PFSK-1 (cell line): ENCODE data around the gene SLC25A47.

Experiments
- FOXP2 ChIP-seq: optimal IDR thresholded peaks from 2 replicates; pipeline ENCODE3; 2011; ENCODE audit warnings: borderline replicate concordance, control low read depth, inconsistent platforms; ENCODE audit not compliant: insufficient read depth; ENCODE audit errors: extremely low read length, extremely low read depth
- POLR2AphosphoS5 ChIP-seq: IDR thresholded peaks from 2 replicates; pipeline ENCODE4 v1.6.1; 2012; ENCODE audit warnings: low read depth, mild to moderate bottlenecking, control low read depth, low read length, moderate library complexity
- SIN3A ChIP-seq: IDR thresholded peaks from 2 replicates; pipeline ENCODE4 v1.6.1; 2012; ENCODE audit warnings: mild to moderate bottlenecking, low read length, moderate library complexity, borderline replicate concordance; ENCODE audit not compliant: insufficient read depth
- TAF1 ChIP-seq: IDR thresholded peaks from 2 replicates; pipeline ENCODE4 v1.6.1; 2012; ENCODE audit warnings: low read length, control low read depth, borderline replicate concordance; ENCODE audit not compliant: insufficient read depth
- TF ChIP-seq, protein P1 (sequence below), 2 experiments: IDR thresholded peaks; 2 replicates each; pipeline versions ENCODE4 v1.6.1 to v1.8.0; 2011 to 2012; ENCODE audit warnings: low read depth in 2 of 2, low read length in 2 of 2, control low read depth in 1 of 2, inconsistent platforms in 1 of 2, mild to moderate bottlenecking in 1 of 2, moderate library complexity in 1 of 2; ENCODE audit not compliant: insufficient read depth in 1 of 2

Gene SLC25A47

DNA sequence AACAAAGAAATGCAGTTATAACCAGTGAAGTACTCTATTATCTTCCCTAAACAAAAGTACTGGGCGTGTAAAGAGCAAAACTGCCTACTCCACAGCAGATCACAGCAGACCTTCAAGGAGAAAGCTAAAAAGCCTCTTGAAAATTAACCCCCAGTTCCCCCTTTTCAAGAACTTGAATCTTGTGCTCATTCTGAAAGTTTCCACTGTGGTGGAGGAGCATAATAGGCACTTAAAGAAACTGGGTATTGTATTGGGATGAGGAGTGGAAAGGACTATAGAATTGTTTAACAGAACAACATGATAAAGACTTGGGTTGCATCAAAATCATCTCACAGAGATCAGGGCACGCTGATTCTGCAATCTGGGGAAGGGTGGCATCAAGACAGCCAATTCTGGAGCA, 51.1 kb downstream of the SLC25A47 start:
- no peak for TF ChIP-seq POLR2AphosphoS5
- TF ChIP-seq, protein P1, sequence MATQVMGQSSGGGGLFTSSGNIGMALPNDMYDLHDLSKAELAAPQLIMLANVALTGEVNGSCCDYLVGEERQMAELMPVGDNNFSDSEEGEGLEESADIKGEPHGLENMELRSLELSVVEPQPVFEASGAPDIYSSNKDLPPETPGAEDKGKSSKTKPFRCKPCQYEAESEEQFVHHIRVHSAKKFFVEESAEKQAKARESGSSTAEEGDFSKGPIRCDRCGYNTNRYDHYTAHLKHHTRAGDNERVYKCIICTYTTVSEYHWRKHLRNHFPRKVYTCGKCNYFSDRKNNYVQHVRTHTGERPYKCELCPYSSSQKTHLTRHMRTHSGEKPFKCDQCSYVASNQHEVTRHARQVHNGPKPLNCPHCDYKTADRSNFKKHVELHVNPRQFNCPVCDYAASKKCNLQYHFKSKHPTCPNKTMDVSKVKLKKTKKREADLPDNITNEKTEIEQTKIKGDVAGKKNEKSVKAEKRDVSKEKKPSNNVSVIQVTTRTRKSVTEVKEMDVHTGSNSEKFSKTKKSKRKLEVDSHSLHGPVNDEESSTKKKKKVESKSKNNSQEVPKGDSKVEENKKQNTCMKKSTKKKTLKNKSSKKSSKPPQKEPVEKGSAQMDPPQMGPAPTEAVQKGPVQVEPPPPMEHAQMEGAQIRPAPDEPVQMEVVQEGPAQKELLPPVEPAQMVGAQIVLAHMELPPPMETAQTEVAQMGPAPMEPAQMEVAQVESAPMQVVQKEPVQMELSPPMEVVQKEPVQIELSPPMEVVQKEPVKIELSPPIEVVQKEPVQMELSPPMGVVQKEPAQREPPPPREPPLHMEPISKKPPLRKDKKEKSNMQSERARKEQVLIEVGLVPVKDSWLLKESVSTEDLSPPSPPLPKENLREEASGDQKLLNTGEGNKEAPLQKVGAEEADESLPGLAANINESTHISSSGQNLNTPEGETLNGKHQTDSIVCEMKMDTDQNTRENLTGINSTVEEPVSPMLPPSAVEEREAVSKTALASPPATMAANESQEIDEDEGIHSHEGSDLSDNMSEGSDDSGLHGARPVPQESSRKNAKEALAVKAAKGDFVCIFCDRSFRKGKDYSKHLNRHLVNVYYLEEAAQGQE (IDR thresholded peaks at IDR 0.05; ENCODE audit: insufficient read depth in 1 of 2, low read depth in 2 of 2, low read length in 2 of 2): no peak
- TF ChIP-seq FOXP2: no peak
- TF ChIP-seq SIN3A: no peak
- no peak for TF ChIP-seq TAF1

DNA sequence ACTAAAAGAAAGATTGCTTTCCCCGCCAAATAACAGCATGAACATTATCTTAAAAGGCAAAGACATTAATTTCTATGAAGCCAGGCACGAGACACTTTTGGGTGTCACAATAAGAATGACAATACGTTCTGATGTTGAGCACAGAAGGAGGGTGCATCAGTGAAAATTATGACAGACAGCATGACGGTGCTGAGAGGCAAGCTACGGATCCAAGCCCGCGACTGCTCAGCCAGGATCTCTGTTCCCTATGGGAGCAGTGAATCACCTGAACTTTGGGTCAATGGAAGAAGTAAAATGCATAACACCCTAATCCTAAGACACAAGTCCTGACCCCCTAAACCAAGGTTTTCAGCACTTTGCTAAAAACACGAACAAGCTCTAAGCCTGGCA, 51.7 kb downstream of the SLC25A47 start:
- TF ChIP-seq TAF1 (no peak), SIN3A (no peak), POLR2AphosphoS5 (no peak), FOXP2 (no peak)
- TF ChIP-seq, protein P1 (IDR thresholded peaks at IDR 0.05; ENCODE audit: insufficient read depth in 1 of 2, low read depth in 2 of 2, low read length in 2 of 2): no peak

DNA sequence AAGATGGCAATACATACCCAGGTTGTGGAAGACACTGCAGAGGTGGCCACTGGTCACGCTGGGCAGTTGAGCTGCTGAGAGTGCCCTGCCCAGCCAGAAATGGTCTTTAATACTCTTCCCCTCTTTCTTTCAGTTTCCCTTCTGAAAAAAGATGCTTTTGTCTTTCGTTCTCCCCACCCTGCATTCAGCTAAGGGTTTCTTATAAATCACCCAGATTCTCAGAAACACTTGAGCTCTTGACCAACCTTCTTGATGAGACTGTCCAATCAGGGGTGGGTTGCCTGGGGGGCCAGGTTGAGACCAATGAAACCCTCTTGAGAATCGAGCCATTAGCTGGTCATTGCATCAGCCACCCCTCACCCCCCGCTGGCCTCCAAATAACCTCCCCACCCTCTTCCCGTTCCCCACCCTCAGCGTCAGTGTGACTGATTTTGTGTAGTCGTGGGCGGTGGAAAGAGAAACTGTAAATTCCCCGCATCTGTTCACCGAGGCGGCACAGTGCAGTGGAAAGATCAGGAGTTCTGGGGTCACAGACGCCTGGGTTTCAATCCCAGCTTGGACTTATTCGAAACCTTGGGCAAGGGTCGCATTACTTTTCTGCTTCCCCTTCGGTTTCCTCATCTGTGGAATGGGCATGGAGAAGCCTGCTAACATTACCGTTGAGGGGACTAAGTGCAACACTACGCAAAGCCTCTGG, 52.3 kb downstream of the SLC25A47 start:
- no peak for TF ChIP-seq POLR2AphosphoS5
- no peak for TF ChIP-seq FOXP2
- TF ChIP-seq SIN3A: no peak
- TF ChIP-seq, protein P1 (IDR thresholded peaks at IDR 0.05; ENCODE audit: insufficient read depth in 1 of 2, low read depth in 2 of 2, low read length in 2 of 2): no peak
- no peak for TF ChIP-seq TAF1

DNA sequence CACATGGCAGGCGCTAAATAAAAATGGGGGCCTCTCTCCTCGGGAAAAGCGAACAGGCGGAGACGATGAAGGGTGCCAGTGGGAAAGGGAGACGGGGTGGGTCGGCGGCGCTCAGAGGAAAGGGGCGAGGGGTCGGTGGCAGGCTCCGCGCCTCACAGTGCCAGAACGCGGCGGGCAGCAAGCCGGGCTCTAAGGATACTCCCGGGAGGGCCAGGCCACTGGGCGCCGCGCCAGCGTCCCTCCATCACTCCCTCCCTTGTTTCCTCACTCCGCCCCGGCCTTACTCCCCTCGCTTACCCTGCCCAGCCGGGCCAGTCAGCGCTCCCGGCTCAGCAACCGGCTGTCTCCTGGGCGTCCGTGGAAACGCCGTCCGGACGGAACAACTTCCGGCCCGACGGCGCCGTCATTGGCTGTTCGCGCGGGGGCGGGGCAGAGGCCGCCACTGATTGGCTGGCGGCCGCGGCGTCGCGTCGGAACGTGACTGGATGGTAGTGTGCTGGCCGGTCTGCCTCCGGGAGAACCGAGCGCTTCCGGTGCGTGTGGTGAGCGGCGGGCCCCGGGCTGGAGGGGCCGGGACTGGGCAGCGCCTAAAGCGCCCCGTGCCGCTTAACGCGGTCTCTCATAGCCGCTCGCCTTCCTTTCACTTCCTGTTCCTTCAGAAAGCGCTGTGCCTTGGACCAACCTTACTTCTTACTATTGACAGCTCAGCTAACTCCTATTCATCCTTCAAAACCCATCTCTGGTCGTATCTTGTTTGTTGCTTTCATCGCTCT, 53.0 kb downstream of the SLC25A47 start, which contains the start of gene WDR25:
Gene WDR25 (plus strand): TSS at position 523 of the 773 bp plus-strand sequence.
- TF ChIP-seq, protein P1 (IDR thresholded peaks at IDR 0.05; ENCODE audit: insufficient read depth in 1 of 2, low read depth in 2 of 2, low read length in 2 of 2): no peak
- TF ChIP-seq SIN3A (no peak), FOXP2 (peak; percentile 85), TAF1 (0 out of 2 replicates have a peak, but pooled peaks have one; percentile 37), POLR2AphosphoS5 (peak; percentile 48; the same call in 1 of the 2 replicates)
